HG03439 (cell line): Measurements from ENCODE around the gene LDLRAD3.
"Not testable (repeated sequence)": the region's sequence is repeated elsewhere in the genome, so short reads cannot be mapped to it uniquely, and the experiment has no call there.

Experiments
- ATAC-seq: cut with Tn5 transposase; IDR thresholded peaks from one replicate; pipeline ENCODE4 v1.9.1; 2021; ENCODE audit warnings: mild to moderate bottlenecking, moderate library complexity; ENCODE audit not compliant: unreplicated experiment

LDLRAD3 gene

DNA sequence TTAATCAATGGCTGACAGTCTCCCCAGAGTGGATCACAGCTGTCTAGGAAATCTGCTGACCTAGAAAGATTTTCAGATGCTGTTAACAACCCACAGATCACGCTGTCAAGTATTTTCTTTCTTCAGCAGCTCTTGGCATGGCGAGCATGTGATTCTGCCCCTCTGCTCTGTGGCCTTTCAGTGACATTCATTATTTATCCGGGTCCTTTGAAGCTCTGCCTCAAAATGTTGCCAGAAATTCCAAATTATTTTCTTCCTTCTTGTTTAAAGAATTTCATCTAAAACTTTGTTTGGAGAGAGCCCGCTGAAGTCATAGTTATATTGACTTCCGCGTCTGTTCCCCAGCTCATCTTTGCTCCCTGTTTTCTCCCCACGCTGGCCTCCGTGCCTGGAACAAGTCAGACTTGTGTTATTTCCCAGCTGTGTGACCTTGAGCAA is 211.3 kb downstream of the LDLRAD3 start:
- no peak for ATAC-seq

DNA sequence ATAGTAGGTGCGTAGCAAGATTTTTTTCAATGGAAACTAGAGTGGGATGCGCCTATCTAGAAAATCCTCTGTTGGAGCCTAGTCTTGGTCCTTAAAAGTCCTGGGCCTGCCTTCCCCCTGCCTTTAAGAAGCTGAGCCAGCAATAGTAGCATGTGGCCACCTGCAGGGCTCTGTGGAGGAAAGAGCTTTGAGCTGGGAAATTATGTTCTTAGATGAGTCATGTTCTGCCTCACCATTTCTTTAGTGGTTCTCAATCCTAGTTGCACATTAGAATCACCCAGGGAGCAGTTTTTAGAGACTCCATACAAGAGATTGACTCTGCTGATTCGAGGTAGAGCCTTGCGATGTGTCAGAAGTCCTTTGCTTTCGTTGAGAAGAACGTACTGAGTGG is 211.9 kb downstream of the LDLRAD3 start:
- no peak for ATAC-seq

GRCh38 chr11:36156161-36156816 is 212.4 kb downstream of the LDLRAD3 start:
- ATAC-seq = no peak

- no peak for ATAC-seq
Measured at GRCh38 chr11:36156817-36157519, 213.1 kb downstream of the LDLRAD3 start.

DNA sequence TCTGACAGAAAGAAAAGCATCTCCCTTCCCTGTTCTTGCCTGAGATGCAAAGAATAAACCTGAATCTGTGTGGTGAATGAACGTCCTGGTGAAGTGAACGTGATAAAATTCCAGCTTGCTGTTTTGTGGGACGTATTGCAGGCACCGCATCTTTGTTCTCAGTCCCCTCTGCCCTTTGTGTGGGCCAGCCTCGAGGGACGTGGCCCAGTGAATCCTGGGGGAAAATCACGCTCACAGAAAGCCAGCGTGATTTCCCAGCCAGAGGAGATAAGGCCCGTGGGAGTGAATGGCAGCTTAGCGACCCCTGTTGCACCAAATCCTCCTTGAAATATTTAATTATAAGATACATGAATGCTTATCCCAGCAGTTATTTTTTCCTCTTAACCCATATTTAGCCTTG is 216.2 kb downstream of the LDLRAD3 start:
- no peak for ATAC-seq

DNA sequence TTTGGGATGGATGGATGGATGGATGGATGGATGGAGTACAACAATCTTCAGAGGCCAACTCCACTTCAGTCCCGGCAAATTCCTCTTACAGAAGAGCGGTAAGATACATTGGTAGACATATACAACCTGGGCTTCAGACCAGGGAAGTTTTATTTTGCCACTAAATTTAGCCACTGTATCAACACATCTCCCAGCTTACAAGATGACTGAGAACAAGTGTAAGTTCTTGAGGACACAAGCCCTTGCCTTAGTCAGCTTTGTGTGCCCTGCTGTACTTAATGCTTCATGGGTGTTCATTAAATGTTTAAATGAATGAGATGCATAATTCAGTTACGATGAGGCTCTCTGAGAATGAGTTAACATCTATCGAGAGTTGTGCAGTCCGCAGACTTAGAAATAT is 217.7 kb downstream of the LDLRAD3 start:
- no peak for ATAC-seq

- ATAC-seq = no peak
Measured at GRCh38 chr11:36162006-36162882, 218.4 kb downstream of the LDLRAD3 start.

DNA sequence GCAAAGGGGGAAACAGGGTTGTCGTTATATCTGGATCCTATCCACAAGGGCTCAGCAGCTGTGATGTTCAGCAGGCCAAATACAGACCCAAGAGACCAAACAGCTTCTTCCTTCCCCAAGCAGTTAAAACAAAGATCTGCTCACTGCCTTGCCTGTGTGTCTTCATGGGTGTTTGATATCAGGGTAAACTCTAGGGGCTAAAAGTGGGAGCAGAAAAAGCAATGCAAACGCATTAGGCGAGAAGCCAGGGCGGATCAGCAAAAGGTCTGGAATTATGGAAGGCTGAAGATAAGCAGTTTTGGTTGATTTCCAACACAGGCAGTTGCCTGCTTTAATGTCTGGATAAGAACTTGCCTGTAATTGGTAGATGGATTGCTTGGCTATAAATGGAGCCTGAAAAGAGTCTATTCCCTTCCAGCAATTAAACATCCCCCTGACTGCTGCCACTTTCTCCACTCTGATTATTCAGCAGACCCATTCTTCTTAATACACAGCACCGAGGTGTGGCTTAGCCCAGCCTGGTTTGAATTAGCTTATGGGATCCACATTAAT is 219.1 kb downstream of the LDLRAD3 start:
- no peak for ATAC-seq

GRCh38 chr11:36164506-36165250 is 220.8 kb downstream of the LDLRAD3 start:
- ATAC-seq = no peak

GRCh38 chr11:36165621-36166397 is 221.9 kb downstream of the LDLRAD3 start:
- ATAC-seq = no peak

GRCh38 chr11:36167073-36167472 is 223.2 kb downstream of the LDLRAD3 start:
- ATAC-seq = no peak

- ATAC-seq = no peak
Measured at GRCh38 chr11:36167729-36168128, 223.9 kb downstream of the LDLRAD3 start.

GRCh38 chr11:36177836-36178235 is 234.0 kb downstream of the LDLRAD3 start:
- ATAC-seq = no peak

- no peak for ATAC-seq
Measured at GRCh38 chr11:36186340-36187175, 242.7 kb downstream of the LDLRAD3 start.

DNA sequence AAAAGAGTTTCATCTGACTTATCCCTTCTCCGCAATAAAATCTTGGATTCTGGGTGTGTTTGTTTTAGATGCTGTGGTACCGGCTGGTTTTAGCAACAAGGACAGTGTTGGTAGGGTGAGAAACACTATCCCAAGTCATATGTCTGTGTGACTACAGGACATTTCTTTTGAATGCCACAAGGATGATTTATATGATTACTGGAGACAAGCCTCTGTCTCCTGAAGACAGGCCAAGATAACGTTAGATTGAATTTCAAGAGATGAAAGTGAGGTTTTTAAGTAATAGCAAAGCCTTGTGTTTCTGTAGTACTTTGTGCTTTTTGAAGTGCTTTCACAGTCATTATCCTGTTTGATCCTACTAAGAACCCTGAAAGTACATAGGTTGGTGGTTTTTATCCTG is 243.8 kb downstream of the LDLRAD3 start:
- no peak for ATAC-seq

DNA sequence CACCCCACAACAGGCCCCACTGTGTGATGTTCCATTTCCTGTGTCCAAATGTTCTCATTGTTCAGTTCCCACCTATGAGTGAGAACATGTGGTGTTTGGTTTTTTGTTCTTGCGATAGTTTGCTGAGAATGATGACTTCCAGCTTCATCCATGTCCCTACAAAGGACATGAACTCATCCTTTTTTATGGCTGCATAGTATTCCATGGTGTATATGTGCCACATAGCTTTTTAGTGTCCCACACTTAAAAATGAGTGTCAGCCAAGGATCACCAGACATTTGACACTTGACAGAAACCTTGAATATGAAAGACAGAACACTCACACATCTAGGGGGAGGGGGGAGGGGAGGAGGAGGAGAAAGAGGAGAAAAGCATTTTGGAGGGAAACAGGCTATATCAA is 245.9 kb downstream of the LDLRAD3 start:
- not testable (repeated sequence) for ATAC-seq

DNA sequence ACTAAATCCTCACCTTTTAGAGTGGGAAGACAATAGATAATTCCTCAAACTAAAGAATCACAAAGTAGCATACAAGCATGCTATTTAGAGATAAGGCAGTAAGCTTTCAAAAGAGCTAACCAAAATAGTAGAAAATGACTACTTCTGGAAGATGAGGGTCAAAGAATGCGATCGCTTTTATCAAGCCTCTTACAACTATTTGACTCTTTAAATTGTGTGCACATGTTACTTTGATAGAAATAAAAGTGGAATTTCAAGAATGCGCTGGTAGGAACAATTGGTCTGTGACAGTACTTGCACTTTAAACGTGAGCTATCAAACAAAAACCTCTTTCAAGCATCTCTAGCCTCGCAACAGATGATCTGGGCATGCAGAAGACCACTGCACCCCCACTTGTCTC is 248.1 kb downstream of the LDLRAD3 start:
- no peak for ATAC-seq

DNA sequence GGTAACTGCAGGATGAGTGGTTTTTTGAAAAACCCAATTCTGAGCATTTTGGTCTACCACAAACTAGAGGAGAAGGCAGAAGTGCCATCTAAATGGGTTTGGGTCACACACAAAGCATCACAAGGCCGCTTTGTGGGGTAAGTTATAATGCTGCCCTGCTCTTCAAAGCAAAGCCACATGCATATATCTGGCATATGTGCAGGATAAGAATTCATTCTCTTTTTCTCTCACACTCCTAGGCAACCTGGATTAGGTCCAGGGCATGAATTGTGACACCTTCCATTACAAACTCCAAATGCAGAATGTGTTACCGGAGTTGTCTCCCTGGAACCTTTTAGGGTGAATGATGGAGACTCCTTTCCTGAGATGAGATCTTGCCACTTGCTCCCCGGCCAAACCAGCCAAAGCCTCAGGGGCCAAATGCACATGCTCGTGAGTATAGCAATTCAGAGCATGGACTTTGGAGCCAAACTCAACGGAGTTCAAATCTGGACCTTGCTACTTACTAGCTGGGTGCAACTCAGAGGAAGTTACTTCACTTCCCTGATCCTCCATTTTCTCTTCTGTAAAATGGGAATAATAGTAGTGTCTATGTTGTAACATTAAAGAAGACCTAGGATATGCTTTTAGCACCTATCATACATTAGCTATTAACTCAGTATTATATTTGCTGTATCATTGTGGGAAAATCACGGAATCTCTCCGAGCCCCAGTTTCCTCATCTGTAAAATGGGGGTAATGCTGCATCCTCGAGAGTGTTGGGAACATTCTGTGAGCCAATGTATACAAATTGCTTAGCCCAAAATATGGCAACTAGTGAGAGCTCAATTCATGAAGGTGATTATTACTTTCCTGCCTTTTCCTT is 248.8 kb downstream of the LDLRAD3 start:
- ATAC-seq = no peak
